Hematopoietic multipotent progenitor cell treated with erythropoietin and hydrocortisone succinate and interleukin-3 and kit ligand, for 6 days (in vitro differentiated cells): Measurements from ENCODE around the gene TNIK.
"Not testable (repeated sequence)": the region's sequence is repeated elsewhere in the genome, so short reads cannot be mapped to it uniquely, and the experiment has no call there.

Source experiments
- DNase-seq: peaks from one replicate; pipeline ENCODE4 v3.0.0-alpha.2; 2015

TNIK gene

DNA sequence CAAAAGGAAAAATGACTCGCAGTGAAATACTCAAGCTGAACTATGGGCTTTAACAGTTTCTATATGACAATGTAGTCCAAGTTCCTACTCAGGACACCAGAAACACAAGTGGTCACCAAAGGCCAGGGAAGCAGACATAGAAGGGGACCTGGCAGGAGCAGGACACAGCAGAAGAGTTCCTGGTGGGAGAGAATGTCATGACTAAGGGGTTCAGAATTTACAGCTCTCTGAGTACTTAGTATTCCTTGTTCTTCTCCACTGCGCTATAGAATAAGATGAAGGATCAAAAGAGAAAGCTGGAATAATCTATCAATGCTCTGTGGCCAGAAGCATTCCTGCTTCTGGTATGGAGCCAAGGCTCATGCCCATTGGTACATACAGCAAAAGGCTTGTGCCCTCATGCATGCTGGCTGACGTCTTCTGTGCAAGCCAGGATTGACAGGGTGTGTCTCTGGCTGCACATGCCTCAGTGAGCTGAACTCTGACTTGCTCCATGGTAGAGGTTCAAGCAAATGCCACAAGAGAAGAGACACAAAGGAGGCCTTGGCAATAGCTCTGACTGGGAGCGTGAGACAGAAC is 305.0 kb downstream of the TNIK start:
- no peak for DNase-seq

DNA sequence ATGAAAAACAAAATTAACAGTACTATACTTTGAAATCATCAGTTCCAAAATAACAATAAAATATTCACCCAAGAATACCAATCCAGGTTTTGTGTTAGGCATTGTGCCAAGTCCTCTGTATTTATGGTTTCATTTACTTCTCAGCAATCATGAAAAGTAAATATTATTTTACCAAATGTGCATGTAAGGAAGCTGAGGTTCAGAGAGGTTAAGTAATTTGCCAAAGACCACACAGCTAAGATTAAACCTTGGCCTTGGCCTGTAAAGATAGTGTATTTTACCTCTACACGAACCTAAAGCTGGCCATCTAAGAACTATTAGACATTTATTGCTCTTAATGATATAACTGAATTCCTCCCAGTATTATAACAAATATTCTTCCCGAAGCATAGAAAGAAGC is 309.3 kb downstream of the TNIK start:
- DNase-seq: no peak

DNA sequence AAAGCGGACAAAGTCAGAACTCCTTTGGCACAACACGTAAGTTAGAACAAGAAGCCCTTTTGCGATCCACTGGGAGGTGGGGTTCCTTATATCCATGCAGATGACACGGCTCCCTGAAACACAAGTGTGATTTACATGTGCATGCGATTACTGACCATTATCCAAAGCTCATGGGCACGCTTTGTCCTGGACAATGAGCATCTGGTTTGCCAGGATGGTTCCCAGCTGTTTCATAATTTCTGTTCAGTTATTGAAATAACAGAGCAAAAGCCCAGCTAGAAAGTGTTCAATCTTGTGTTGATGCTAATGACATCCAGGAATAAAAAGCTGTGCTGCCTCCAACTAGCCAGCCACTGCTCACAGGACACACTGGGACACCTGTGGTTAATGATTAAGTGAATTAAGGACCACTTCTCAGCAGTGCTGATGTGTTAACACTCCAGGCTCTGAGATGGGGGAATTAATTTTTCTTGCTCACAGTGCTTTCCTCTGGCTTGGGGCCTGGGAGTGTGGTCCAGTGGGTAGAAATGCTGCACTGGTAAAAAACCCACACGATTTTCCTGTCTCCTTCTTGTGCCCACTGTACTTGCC is 310.6 kb downstream of the TNIK start:
- no peak for DNase-seq

DNA sequence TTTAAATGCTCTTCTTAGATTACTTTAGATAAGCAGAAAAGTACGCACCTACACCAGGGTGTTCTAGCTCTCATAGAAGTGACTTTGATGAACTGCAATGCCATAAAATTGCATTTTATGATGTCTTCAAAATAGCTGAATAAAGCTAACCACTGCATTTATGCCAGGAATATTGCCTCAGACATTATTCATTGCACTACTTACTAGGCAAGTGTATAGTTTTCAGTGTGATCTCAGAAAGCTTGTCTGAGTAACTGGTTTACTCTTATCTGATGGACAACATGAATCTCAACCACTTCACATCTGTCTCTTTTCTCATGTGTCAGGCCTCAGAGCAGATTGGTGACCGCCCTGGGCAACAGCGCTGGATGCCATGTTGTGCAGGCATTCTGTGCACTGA is 314.4 kb downstream of the TNIK start:
- DNase-seq: no peak

DNA sequence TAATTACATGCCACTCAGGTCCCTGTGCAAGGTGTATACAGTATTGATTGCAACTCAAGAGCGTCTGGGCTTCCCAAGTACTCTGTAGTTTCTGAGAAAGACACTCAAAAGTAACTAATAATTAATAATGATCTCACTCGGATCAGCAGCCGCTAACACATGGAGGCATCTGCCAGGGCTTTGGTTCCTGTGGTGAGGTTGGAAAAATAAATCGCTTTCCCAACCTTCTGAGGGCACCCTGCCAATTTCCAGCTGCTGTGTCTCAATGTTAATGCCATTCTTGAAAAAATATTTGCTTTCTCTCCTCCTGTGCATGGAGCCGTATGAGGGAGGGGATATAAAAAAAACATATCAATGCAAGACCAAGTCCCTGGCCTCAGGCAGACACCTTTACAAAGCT is 317.2 kb downstream of the TNIK start:
- no peak for DNase-seq

DNA sequence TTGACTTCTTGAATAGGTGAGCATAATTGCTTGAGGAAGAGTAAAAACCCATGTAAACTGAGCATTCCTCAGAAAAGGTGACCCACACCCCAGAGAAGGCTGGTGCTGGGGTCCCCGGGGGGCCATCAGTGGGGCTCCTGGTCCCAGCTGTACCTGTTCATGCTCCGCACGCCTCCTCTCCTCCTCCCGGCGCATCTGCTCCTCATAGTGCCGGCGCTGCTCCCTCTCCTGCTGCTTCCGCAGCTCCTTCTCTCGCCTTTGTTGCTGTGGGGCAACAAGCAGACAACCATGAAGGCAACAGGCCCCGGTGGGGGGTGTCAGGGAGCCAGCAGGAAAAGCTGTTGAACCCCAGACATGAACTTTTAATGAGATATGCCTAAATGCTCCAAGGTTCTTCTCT is 320.0 kb downstream of the TNIK start:
- DNase-seq: no peak

DNA sequence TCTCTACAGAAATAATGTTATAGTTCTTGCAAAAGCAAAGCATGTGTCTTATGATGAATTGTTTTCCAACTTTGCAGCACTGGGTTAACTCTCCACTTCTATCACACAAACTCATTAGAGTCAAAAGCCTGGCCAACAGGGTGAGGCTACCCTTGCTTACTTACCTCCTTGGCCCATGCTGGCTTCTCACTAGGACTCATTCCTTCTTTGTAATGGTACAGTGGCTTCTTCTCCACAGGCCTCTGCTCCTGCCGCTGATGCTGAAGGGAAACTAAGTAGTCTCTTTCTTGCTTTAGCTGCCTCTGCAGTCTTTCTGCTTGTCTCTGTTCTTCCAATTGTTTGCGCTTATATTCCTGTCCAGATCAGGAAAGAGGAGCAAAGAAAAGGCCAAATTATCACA is 322.2 kb downstream of the TNIK start:
- DNase-seq: no peak

DNA sequence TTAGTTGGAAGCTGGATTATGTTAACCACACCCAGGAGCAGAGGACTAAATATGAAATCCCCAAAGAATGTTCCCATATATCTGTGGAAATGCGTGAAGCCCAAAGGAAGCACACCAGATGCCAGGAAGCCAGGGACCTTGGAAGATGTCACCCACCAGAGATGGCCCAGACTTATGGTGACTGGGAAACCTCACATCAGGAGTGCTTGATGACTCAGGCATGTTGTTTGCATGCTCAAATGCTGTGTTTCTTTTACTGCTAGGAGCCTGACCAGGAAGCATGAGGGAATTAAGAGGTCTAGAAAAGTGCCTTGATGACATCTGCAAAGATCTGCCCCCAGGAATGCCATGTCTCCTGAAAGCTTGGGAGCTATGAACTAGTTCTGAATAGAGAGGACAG is 324.7 kb downstream of the TNIK start:
- DNase-seq: no peak

DNA sequence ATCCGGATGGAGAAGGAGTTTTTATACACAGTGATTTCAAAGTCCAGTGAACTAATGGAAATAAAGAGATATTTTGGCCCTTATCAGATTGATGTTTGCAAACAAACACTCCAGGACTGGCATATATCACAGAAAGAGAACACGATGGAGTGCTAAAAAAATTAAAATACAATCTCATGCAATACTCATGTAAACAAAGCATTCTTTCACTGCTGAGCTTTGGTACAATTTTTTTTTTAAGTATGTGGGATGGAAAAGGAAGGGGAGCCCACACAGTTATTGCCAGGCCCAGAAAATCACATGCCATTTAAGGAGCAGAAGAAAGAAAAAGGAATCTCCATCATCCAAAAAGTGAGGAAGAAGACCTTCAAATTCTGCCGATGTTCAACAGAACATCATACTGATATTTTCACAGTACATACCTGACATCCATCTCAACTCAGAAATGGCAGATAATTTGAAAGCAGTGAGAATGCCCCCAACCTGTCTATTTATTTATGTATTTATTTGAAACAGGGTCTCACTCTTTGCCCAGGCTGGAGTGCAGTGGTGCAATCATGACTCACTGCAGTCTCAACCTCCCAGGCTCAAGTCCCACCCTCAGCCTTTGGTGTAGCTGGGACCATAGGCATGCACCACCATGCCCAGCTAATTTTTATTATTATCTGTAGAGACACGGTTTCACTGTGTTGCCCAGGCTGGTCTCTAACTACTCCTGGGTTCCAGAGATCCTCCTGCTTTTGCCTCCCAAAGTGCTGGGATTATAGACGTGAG is 326.2 kb downstream of the TNIK start:
- DNase-seq: no peak

DNA sequence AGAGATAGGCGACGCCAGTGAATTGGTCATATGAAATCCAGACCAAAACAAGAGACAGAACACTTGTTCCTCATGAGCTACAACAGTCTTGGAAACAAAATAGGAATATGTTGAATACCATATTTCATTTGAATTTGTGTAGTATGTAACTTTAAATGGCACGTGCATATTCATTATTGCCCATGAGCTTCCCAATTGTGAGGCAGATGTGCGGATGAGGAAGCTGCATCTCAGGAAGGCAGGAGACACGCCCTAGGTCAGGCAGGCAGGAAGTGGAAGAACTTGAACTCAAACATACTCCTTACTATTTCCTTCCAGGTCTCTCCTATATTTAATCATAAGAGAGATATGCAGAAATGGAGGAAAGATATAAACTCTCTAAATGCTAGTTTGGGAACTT is 326.9 kb downstream of the TNIK start:
- no peak for DNase-seq

DNA sequence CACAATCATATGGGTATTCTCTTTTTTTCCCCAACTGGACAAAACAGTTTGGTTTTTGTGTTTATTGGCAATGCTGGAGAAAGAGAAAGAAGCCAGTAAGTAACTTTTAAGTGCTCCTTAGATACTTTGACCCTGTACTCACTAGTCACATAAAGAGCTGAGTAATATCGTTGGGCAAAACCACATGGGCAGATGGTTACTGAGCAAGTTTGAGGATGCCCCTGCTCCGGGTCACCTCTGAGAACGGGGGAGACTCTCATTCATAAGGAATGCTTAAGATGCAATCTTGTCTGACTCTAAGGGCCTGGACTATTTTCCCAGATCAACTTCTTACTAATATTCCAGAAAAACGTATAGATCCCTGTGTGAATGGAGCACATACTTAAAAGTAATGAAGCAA is 327.3 kb downstream of the TNIK start:
- DNase-seq: no peak

DNA sequence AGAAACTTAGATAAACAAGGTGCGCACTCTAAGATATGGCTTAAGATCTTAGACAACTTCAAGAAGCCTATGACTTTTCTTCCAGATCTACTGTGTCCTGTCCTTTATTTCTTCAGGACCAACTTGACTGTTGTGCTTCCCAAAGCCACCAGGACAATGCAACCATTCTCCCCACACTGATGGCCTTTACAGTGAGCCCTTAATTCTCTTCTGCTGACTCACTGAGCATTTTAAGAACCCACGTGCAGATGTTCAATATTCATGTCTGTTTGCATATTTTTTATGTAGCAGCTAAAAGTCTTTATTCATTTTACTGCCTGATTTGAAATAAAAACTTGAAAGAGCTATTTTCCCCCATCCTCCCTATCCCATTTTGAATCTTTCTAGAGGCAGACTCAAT is 330.4 kb downstream of the TNIK start:
- no peak for DNase-seq

DNA sequence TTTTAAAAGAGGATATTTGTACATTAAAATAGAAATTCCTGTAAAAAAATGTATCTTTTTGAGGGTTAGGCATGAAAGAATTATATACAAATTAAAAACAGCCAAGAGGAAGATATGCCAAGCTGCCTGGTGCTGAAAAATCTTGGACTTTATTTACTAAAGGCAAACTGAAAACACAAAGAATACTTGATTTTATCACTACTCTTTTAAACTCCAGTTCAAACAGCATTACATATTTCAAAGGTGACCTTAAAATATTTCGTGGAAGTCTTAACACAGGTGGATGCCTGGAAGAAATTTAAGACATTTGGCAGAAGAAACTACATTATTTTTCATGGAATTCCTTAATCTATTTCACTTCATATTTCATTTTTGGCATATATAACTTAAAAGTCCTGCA is 332.6 kb downstream of the TNIK start:
- DNase-seq: no peak

DNA sequence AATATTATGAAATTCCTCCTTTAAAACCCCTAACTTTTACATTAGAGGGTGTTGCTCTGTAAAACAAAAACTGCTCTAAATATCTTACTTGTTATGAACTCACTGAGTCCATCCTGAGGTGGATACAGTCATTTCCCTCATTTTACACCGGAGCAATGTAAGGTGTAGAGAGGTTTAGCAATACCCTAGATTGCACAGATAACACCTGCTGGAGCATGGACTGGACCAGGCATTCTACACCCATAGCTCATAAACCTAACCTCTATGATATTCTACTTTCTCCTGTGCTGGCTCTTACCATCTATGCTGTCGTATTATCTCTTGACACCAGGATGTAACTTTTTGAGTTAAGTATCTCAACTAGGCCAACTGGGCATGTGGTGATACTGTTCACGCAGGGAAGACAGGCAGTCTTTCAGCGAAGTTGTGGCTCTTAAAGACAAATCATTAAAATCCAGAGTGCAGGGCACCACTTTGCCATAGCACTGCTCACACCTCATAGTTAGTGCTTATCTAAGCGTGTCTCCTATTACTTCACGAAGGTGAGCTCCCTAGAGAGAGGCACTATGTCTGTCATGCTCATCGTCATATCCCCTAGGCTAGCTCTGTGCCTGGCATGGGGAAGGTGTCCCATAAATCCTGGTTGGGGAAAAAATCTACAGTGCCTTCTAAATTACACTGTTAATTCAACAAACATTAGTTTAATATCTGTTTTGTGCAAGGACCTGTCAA is 333.6 kb downstream of the TNIK start:
- DNase-seq: peak; percentile 38

DNA sequence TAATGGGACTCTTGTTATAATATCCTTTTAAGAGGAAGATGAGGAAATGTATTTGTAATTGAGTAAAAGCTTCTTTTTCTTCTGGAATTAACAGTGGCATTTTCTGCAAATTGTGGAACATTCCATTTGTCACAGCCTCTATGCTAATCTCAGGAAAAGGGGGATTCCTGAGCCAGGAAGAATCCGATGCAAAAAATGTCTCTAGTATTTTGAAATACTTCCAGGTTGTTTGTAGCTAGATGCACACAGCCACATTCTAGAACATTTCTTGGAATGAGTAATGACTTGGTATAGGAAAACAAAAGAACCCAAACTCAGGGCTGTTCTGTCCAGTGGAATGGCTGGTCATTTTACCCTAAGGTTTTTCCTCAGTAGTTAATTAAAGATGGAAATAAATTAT is 335.2 kb downstream of the TNIK start:
- no peak for DNase-seq

DNA sequence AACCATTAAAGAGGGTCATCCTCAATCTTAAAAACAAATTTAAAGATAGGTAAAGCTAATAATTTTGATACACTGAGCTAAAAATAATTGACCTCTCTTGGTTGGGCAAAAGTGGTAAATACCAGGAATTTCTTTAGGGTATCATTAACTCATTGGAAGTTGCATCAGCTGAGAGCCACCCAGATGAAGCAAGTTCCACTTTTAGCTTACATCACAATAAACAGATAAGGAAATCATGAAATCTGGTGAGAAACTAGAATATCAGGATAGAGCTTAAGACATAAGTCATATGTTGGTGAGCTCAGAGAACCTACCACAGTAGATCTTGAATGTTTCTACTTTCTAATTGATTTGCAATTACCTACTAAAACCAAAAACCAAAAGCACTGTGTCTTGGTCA is 336.3 kb downstream of the TNIK start:
- DNase-seq: peak; percentile 16

DNA sequence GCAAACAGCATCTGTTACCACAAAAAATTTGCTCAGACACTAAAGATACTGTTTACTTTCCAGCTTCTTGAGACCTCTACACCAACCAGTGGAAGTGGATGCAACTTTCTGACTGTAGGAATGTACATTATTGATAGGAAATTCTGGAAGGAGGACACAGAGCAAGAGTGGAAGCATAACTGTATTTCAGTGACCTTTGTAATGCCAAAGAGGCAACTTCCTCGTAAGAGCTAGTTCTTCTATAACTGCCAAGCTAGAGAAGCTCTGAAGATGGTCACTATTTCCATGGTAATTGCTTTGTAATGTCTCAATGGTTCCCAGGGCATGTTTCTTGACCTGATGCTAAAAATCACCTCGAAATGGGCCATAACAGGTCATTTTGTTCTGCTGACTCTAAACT is 337.3 kb downstream of the TNIK start:
- DNase-seq: no peak

DNA sequence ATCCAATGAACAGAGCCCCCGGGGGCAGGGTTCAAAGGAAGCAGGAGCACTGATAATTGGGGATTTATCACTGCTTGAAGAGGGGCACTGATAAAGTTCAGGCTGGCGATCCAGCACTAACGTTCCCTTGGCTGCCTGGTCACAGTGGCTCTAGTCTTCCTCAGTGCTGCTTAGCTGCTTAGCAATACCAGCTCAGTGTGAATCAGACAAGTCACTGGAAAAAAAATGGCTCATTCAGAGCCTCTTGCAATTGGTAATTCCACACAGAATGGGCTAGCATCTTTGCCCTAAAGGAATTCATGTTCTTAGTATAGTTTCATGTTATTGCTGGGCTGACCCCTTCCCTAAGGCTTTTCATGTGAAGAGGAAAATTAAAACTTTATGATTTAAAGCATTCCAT is 338.0 kb downstream of the TNIK start:
- no peak for DNase-seq

DNA sequence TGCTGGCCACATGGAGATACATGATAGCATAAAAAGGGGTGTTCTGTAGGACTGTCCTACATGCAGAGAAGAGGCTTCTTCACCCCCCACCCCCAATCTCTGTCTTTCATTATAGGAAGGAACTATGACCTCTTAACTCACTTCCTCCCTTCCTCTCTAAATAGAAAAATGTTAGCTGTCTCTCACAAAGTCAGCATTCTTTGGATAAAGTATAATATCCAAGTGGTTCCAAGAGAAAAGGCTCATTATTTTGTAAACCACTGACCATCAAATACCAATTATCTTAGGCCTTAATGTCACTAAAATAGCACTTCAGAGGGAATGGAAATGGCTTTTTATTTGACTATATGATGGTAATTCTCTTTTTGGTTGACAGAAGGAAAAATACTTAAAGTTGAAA is 338.4 kb downstream of the TNIK start:
- DNase-seq: no peak

DNA sequence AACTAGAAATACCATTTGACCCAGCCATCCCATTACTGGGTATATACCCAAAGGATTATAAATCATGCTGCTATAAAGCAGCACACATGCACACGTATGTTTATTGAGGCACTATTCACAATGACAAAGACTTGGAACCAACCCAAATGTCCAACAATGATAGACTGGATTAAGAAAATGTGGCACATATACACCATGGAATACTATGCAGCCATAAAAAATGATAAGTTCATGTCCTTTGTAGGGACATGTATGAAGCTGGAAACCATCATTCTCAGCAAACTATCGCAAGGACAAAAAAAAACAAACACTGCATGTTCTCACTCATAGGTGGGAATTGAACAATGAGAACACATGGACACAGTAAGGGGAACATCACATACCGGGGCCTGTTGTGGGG is 340.8 kb downstream of the TNIK start:
- DNase-seq: not testable (repeated sequence)

DNA sequence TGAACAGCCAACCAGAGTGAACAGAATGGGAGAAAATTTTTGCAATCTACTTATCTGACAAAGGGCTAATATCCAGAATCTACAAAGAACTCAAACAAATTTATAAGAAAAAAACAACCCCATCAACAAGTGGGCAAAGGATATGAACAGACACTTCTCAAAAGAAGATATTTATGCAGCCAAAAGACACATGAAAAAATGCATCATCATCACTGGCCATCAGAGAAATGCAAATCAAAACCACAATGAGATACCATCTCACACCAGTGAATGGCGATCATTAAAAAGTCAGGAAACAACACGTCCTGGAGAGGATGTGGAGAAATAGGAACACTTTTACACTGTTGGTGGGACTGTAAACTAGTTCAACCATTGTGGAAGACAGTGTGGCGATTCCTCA is 341.2 kb downstream of the TNIK start:
- not testable (repeated sequence) for DNase-seq

DNA sequence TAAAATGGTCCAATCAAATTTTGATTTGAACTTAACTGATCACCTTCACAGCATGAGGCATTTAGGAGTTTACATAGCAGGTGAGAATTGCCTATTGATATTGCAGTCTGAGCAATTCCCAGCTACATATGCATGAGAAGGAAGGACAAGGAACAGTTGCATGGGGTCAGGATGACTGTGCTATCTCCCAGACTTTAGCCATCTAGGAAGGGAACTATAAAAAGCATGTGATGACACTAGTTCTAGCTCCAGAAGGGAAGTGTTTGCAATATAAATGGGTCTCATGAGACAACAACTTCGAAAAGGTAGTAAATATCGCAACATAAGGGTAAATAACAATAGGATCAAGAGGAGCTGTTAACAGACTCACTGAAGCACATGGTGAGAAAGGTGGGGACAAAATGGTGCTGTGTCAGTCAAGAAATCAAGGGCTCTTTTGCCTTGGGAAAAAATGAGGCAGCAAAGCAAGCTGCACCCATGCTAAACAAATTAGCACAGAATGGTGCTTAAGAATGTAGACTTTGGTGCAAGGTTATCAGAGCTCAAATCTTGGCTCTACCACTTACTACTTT is 343.3 kb downstream of the TNIK start:
- no peak for DNase-seq

DNA sequence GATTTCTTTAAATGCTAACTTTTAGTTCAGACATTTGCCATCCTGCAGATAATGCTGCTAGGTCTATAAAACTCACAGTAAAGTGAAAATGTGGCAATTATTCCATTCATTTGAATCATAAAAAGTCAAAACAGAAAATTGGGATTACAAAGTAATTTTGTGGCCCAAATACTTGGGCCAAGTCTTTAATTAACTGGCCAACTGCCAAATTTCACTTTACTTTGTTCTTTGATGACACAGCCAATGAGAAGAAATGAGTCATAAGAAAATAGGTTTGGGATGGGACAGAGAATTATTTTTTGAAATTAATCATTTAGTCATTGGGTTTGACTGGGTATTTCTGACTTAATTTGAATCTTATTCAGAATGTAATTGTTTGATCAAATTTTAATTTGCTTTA is 343.8 kb downstream of the TNIK start:
- DNase-seq: peak; percentile 23

DNA sequence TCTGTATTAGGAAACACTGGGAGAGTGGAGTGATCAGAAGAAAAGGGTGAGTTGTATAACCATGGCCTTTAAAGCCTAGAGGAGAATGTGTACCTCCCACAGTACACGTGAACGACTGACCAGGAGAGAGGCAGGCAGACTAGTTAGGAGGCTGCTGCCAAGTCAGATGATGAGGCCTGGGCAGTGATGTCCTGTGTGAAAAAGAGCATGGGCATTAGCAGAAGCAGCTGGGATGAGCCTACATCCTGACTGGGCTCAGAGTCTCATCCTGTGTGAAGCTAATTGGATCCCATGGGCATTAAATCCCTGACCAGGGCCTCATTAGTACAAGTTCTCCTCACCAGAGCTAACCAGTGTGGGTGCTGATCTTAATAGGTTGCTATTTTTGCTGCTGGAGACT is 344.5 kb downstream of the TNIK start:
- DNase-seq: no peak
